HEK293 (cell line): ENCODE measurements around the gene NAA80.
"Not testable (repeated sequence)": the region's sequence is repeated elsewhere in the genome, so short reads cannot be mapped to it uniquely, and the experiment has no call there.

Source experiments
- CTCF ChIA-PET: fragments of 350-600 bp; formaldehyde crosslinking; extraction: SDS; loops from one replicate; lab custom pipeline; 2021; ENCODE audit warnings: antibody characterized with exemption; lab: Yijun Ruan, JAX
- POLR2A ChIA-PET: fragments of 300-600 bp; formaldehyde crosslinking; extraction: SDS; loops from one replicate; lab custom pipeline; 2020; ENCODE audit warnings: antibody characterized with exemption, inconsistent platforms; lab: Yijun Ruan, JAX
- H3K27ac ChIP-seq: fragments of 200-500 bp; sonication (Bioruptor generic); 2 replicates; pipeline ENCODE4 v1.5.1; 2014; ENCODE audit warnings: low read depth, low read length, control low read depth, inconsistent platforms; ENCODE audit errors: extremely low read depth
- H3K36me3 ChIP-seq, 2 experiments: fragments of 200-500 bp in 1 of 2; sonication (Bioruptor generic) in 1 of 2; 1 replicate in 1 of 2; 2 replicates in 1 of 2; pipeline ENCODE4 v1.5.1; 2014 to 2017; ENCODE audit warnings: inconsistent platforms in 2 of 2, low read length in 2 of 2; ENCODE audit not compliant: control insufficient read depth in 2 of 2, insufficient read depth in 1 of 2
- H3K4me1 ChIP-seq: fragments of 200-500 bp; sonication (Bioruptor generic); 2 replicates; pipeline ENCODE4 v1.5.1; 2014; ENCODE audit warnings: mild to moderate bottlenecking, low read length, inconsistent platforms; ENCODE audit not compliant: control insufficient read depth, insufficient read depth
- H3K4me3 ChIP-seq: 2 replicates; pipeline ENCODE4 v1.5.1; 2011; ENCODE audit warnings: low read depth, mild to moderate bottlenecking, control low read depth, low read length, moderate library complexity
- H3K9me3 ChIP-seq: fragments of 200-500 bp; sonication (Bioruptor generic); 2 replicates; pipeline ENCODE4 v1.5.1; 2014; ENCODE audit warnings: low read depth, low read length, inconsistent platforms; ENCODE audit not compliant: control insufficient read depth, insufficient read depth
- HOXA7 ChIP-seq: sonication (generic); formaldehyde crosslinking; IDR thresholded peaks from 2 replicates; pipeline ENCODE4 v1.8.1; 2022; ENCODE audit warnings: missing genetic modification reagents, borderline replicate concordance
- REPIN1 ChIP-seq: fragments of 450-650 bp; formaldehyde crosslinking; IDR thresholded peaks from 2 replicates; pipeline ENCODE4 v1.5.1; 2017; ENCODE audit warnings: missing biosample characterization, missing genetic modification characterization, low read depth
- SP2 ChIP-seq: fragments of 450-650 bp; formaldehyde crosslinking; IDR thresholded peaks from 2 replicates; pipeline ENCODE4 v1.5.1; 2016; ENCODE audit warnings: missing biosample characterization, missing genetic modification characterization
- ZBTB48 ChIP-seq: fragments of 450-650 bp; formaldehyde crosslinking; IDR thresholded peaks from 2 replicates; pipeline ENCODE4 v1.5.1; 2016; ENCODE audit warnings: missing biosample characterization, missing genetic modification characterization
- ZEB2 ChIP-seq: fragments of 450-650 bp; formaldehyde crosslinking; IDR thresholded peaks from 2 replicates; pipeline ENCODE4 v1.5.1; 2016; ENCODE audit warnings: missing biosample characterization, missing genetic modification characterization
- ZNF133 ChIP-seq: fragments of 450-650 bp; formaldehyde crosslinking; IDR thresholded peaks from 2 replicates; pipeline ENCODE4 v1.5.1; 2016; ENCODE audit warnings: missing biosample characterization, missing genetic modification characterization
- ZNF146 ChIP-seq: fragments of 450-650 bp; formaldehyde crosslinking; IDR thresholded peaks from 2 replicates; pipeline ENCODE4 v1.5.1; 2016; ENCODE audit warnings: missing biosample characterization, missing genetic modification characterization
- ZNF221 ChIP-seq: fragments of 450-650 bp; formaldehyde crosslinking; IDR thresholded peaks from 2 replicates; pipeline ENCODE4 v1.5.1; 2017; ENCODE audit warnings: missing biosample characterization, missing genetic modification characterization, borderline replicate concordance
- ZNF24 ChIP-seq: fragments of 450-650 bp; formaldehyde crosslinking; IDR thresholded peaks from 2 replicates; pipeline ENCODE4 v1.5.1; 2016; ENCODE audit warnings: missing biosample characterization, missing genetic modification characterization
- ZNF391 ChIP-seq: fragments of 450-650 bp; formaldehyde crosslinking; IDR thresholded peaks from 2 replicates; pipeline ENCODE4 v1.5.1; 2016; ENCODE audit warnings: low read depth, missing biosample characterization, missing genetic modification characterization, borderline replicate concordance
- ZNF423 ChIP-seq: fragments of 450-650 bp; formaldehyde crosslinking; IDR thresholded peaks from 2 replicates; pipeline ENCODE4 v1.5.1; 2016; ENCODE audit warnings: missing biosample characterization, missing genetic modification characterization
- ZNF521 ChIP-seq: fragments of 450-650 bp; formaldehyde crosslinking; IDR thresholded peaks from 2 replicates; pipeline ENCODE4 v1.5.1; 2017; ENCODE audit warnings: missing biosample characterization, mild to moderate bottlenecking, missing genetic modification characterization
- ZNF555 ChIP-seq: fragments of 450-650 bp; formaldehyde crosslinking; conservative IDR thresholded peaks from 2 replicates; pipeline ENCODE4 v1.5.1; 2017; ENCODE audit warnings: missing biosample characterization, mild to moderate bottlenecking, missing genetic modification characterization, inconsistent platforms
- ZNF830 ChIP-seq: fragments of 450-650 bp; IDR thresholded peaks from 2 replicates; pipeline ENCODE4 v1.5.0; 2018; ENCODE audit warnings: missing biosample characterization, missing genetic modification characterization, low read depth, mild to moderate bottlenecking, moderate library complexity
- TF ChIP-seq, protein P1 (sequence below): fragments of 450-650 bp; IDR thresholded peaks from 2 replicates; pipeline ENCODE4 v1.5.1; 2018; ENCODE audit warnings: missing biosample characterization, missing genetic modification characterization
- TF ChIP-seq, protein P2 (sequence below): fragments of 450-650 bp; formaldehyde crosslinking; IDR thresholded peaks from 2 replicates; pipeline ENCODE4 v1.5.1; 2016; ENCODE audit warnings: missing biosample characterization, missing genetic modification characterization, borderline replicate concordance
- TF ChIP-seq, protein P3 (sequence below): fragments of 450-650 bp; formaldehyde crosslinking; IDR thresholded peaks from 2 replicates; pipeline ENCODE4 v1.5.1; 2016; ENCODE audit warnings: missing biosample characterization, missing genetic modification characterization, borderline replicate concordance
- TF ChIP-seq, protein P4 (sequence below): fragments of 450-650 bp; formaldehyde crosslinking; IDR thresholded peaks from 2 replicates; pipeline ENCODE4 v1.5.1; 2017; ENCODE audit warnings: missing biosample characterization, missing genetic modification characterization
- TF ChIP-seq, protein P5 (sequence below): fragments of 450-650 bp; formaldehyde crosslinking; IDR thresholded peaks from 2 replicates; pipeline ENCODE4 v1.5.1; 2016; ENCODE audit warnings: missing biosample characterization, missing genetic modification characterization

NAA80 gene

DNA sequence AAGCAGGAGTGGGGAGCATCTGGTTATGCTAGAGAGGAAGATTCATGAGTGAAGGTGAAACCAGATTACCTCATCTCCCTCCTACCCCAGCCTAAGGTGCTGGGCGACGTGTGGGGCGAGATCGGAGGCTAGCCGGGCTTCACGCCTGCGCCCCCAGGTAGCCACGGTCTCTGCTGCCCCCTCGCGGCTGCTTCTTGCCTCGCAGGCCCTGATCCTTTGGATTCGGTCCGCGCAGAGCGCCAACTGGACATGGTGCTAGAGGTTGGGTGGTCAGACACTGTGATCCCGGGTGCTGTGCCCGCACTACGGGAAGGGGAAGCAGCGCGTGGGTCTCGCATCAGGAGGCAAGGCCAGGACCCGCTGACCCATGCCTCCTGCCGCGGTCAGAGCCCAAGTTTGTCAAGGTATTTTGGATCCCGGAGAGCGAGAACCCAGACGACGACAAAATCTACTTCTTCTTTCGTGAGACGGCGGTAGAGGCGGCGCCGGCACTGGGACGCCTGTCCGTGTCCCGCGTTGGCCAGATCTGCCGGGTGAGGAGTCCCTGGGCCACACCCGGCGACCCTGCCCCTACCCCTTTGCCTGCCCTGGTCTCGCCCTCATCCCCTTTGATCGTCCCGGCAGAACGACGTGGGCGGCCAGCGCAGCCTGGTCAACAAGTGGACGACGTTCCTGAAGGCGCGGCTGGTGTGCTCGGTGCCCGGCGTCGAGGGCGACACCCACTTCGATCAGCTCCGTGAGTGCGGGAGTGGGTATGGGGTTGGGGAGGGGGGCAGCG is 26.1 kb downstream of the NAA80 start (continued):
- TF ChIP-seq, protein P1, sequence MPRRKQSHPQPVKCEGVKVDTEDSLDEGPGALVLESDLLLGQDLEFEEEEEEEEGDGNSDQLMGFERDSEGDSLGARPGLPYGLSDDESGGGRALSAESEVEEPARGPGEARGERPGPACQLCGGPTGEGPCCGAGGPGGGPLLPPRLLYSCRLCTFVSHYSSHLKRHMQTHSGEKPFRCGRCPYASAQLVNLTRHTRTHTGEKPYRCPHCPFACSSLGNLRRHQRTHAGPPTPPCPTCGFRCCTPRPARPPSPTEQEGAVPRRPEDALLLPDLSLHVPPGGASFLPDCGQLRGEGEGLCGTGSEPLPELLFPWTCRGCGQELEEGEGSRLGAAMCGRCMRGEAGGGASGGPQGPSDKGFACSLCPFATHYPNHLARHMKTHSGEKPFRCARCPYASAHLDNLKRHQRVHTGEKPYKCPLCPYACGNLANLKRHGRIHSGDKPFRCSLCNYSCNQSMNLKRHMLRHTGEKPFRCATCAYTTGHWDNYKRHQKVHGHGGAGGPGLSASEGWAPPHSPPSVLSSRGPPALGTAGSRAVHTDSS (tag by site-specific recombination): peak; percentile 23; the same call in 1 of the 2 replicates
- no peak for TF ChIP-seq ZNF221 (tag by site-specific recombination)
- TF ChIP-seq, protein P2, sequence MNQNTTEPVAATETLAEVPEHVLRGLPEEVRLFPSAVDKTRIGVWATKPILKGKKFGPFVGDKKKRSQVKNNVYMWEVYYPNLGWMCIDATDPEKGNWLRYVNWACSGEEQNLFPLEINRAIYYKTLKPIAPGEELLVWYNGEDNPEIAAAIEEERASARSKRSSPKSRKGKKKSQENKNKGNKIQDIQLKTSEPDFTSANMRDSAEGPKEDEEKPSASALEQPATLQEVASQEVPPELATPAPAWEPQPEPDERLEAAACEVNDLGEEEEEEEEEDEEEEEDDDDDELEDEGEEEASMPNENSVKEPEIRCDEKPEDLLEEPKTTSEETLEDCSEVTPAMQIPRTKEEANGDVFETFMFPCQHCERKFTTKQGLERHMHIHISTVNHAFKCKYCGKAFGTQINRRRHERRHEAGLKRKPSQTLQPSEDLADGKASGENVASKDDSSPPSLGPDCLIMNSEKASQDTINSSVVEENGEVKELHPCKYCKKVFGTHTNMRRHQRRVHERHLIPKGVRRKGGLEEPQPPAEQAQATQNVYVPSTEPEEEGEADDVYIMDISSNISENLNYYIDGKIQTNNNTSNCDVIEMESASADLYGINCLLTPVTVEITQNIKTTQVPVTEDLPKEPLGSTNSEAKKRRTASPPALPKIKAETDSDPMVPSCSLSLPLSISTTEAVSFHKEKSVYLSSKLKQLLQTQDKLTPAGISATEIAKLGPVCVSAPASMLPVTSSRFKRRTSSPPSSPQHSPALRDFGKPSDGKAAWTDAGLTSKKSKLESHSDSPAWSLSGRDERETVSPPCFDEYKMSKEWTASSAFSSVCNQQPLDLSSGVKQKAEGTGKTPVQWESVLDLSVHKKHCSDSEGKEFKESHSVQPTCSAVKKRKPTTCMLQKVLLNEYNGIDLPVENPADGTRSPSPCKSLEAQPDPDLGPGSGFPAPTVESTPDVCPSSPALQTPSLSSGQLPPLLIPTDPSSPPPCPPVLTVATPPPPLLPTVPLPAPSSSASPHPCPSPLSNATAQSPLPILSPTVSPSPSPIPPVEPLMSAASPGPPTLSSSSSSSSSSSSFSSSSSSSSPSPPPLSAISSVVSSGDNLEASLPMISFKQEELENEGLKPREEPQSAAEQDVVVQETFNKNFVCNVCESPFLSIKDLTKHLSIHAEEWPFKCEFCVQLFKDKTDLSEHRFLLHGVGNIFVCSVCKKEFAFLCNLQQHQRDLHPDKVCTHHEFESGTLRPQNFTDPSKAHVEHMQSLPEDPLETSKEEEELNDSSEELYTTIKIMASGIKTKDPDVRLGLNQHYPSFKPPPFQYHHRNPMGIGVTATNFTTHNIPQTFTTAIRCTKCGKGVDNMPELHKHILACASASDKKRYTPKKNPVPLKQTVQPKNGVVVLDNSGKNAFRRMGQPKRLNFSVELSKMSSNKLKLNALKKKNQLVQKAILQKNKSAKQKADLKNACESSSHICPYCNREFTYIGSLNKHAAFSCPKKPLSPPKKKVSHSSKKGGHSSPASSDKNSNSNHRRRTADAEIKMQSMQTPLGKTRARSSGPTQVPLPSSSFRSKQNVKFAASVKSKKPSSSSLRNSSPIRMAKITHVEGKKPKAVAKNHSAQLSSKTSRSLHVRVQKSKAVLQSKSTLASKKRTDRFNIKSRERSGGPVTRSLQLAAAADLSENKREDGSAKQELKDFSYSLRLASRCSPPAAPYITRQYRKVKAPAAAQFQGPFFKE (tag by site-specific recombination): no peak
- TF ChIP-seq, protein P3, sequence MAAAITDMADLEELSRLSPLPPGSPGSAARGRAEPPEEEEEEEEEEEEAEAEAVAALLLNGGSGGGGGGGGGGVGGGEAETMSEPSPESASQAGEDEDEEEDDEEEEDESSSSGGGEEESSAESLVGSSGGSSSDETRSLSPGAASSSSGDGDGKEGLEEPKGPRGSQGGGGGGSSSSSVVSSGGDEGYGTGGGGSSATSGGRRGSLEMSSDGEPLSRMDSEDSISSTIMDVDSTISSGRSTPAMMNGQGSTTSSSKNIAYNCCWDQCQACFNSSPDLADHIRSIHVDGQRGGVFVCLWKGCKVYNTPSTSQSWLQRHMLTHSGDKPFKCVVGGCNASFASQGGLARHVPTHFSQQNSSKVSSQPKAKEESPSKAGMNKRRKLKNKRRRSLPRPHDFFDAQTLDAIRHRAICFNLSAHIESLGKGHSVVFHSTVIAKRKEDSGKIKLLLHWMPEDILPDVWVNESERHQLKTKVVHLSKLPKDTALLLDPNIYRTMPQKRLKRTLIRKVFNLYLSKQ: no peak
- TF ChIP-seq ZNF521: no peak
- no peak for TF ChIP-seq ZNF146
- TF ChIP-seq ZBTB48: no peak
- no peak for TF ChIP-seq HOXA7 (CRISPR knock-in tag)
- TF ChIP-seq ZNF133 (tag by site-specific recombination): no peak
- TF ChIP-seq, protein P4, sequence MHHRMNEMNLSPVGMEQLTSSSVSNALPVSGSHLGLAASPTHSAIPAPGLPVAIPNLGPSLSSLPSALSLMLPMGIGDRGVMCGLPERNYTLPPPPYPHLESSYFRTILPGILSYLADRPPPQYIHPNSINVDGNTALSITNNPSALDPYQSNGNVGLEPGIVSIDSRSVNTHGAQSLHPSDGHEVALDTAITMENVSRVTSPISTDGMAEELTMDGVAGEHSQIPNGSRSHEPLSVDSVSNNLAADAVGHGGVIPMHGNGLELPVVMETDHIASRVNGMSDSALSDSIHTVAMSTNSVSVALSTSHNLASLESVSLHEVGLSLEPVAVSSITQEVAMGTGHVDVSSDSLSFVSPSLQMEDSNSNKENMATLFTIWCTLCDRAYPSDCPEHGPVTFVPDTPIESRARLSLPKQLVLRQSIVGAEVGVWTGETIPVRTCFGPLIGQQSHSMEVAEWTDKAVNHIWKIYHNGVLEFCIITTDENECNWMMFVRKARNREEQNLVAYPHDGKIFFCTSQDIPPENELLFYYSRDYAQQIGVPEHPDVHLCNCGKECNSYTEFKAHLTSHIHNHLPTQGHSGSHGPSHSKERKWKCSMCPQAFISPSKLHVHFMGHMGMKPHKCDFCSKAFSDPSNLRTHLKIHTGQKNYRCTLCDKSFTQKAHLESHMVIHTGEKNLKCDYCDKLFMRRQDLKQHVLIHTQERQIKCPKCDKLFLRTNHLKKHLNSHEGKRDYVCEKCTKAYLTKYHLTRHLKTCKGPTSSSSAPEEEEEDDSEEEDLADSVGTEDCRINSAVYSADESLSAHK (tag by site-specific recombination): no peak
- TF ChIP-seq ZNF391 (tag by site-specific recombination): no peak
- TF ChIP-seq ZNF423 (tag by site-specific recombination): no peak
- TF ChIP-seq ZNF555 (tag by site-specific recombination): no peak
- TF ChIP-seq SP2: no peak
- TF ChIP-seq, protein P5, sequence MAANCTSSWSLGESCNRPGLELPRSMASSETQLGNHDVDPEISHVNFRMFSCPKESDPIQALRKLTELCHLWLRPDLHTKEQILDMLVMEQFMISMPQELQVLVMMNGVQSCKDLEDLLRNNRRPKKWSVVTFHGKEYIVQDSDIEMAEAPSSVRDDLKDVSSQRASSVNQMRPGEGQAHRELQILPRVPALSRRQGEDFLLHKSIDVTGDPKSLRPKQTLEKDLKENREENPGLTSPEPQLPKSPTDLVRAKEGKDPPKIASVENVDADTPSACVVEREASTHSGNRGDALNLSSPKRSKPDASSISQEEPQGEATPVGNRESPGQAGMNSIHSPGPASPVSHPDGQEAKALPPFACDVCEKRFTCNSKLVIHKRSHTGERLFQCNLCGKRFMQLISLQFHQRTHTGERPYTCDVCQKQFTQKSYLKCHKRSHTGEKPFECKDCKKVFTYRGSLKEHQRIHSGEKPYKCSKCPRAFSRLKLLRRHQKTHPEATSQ (tag by site-specific recombination): no peak
- TF ChIP-seq ZEB2: 0 out of 2 replicates have a peak, but pooled peaks have one; percentile 57
- no peak for TF ChIP-seq ZNF830 (tag by site-specific recombination)
- no peak for TF ChIP-seq REPIN1 (tag by site-specific recombination)
- TF ChIP-seq ZNF24: no peak

DNA sequence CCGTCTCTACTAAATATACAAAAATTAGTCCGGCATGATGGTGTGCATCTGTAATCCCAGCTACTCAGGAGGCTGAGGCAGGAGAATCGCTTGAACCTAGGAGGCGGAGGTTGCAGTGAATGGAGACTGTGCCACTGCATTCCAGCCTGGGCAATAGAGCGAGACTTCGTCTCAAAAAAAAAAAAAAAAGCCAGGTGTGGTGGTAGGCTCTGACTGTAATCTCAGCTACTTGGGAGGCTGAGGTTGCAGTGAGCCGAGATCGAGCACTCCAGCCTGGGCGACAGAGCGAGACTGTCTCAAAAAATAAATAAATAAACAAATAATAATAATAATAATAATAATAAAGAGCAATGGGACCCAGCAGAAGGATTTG is 26.7 kb downstream of the NAA80 start:
- POLR2A ChIA-PET, H3K9me3 ChIP-seq, H3K4me1 ChIP-seq, H3K27ac ChIP-seq, H3K36me3 ChIP-seq, H3K4me3 ChIP-seq: not testable (repeated sequence)
- CTCF ChIA-PET: interaction anchor here (0.6 to 3.8 kb wide), 11 partner anchors 9 to 1145 kb away, joined by 3 to 38 read pairs (median 5); no protein-coding TSS in a partner anchor
